Brain microvascular endothelial cell (primary cell): ENCODE results near the gene TAPBPL.
"Not testable (repeated sequence)": the region's sequence is repeated elsewhere in the genome, so short reads cannot be mapped to it uniquely, and the experiment has no call there.

ENCODE experiments used
- DNase-seq: peaks from one replicate; pipeline ENCODE4 v3.0.0-alpha.2; 2020
- H3K27ac ChIP-seq: fragments of 250-450 bp; sonication (Bioruptor Pico); 2 replicates; pipeline ENCODE4 v1.5.1; 2020; ENCODE audit warnings: mild to moderate bottlenecking, moderate library complexity
- H3K27me3 ChIP-seq: fragments of 250-450 bp; sonication (Bioruptor Pico); replicated peaks from 2 replicates; pipeline ENCODE4 v1.5.1; 2020; ENCODE audit warnings: mild to moderate bottlenecking
- H3K36me3 ChIP-seq: fragments of 250-450 bp; sonication (Bioruptor Pico); replicated peaks from 2 replicates; pipeline ENCODE4 v1.5.1; 2020; ENCODE audit warnings: mild to moderate bottlenecking
- H3K4me3 ChIP-seq: 2 replicates; pipeline ENCODE4 v1.5.1; 2011; ENCODE audit warnings: low read depth, mild to moderate bottlenecking, control low read depth, low read length, moderate library complexity
- CTCF ChIP-seq: IDR thresholded peaks from 2 replicates; pipeline ENCODE4 v1.5.1; 2011; ENCODE audit warnings: low read depth, mild to moderate bottlenecking, moderate library complexity, low read length, control low read depth, inconsistent platforms; ENCODE audit errors: missing control alignments
- in situ Hi-C: cut with HindIII; loops from 2 replicates; pipeline ENCODE4 v1.10.0; 2017; ENCODE audit warnings: low sequenced_read_pairs, low pct_ligation_motif_present

TAPBPL gene

GRCh38 chr12:6472491-6472890 lies 20.6 kb downstream of the TAPBPL start:
- no peak overlapping the region for H3K27ac ChIP-seq
- no peaks in the 10 kb centered on the region for H3K36me3 ChIP-seq
- in situ Hi-C loops, result no loop called here

GRCh38 chr12:6475233-6475975 lies 23.6 kb downstream of the TAPBPL start:
- H3K4me3 ChIP-seq, H3K27ac ChIP-seq, H3K27me3 ChIP-seq, DNase-seq, in situ Hi-C loops, H3K36me3 ChIP-seq: not testable (repeated sequence)

More at GRCh38 chr12:6472491-6472890, 20.6 kb downstream of the TAPBPL start:
- no peak for TF ChIP-seq CTCF
- DNase-seq, result no peak
- no peaks in the 10 kb centered on the region for H3K27me3 ChIP-seq
- no peak overlapping the region for H3K4me3 ChIP-seq

GRCh38 chr12:6476489-6476888 lies 24.6 kb downstream of the TAPBPL start:
- H3K27me3 ChIP-seq, result no peaks in the 10 kb centered on the region
- no peak for TF ChIP-seq CTCF
- H3K4me3 ChIP-seq, result no peak overlapping the region
- DNase-seq, result peak; percentile 58
- in situ Hi-C loops, result no loop called here
- peak overlapping the region; percentile 28 for H3K27ac ChIP-seq
- H3K36me3 ChIP-seq, result no peaks in the 10 kb centered on the region

- H3K4me3 ChIP-seq, H3K36me3 ChIP-seq, DNase-seq, H3K27me3 ChIP-seq, H3K27ac ChIP-seq, in situ Hi-C loops: not testable (repeated sequence)
These were observed 25.9 kb downstream of the TAPBPL start for GRCh38 chr12:6477601-6478377.

GRCh38 chr12:6478416-6478815 lies 26.6 kb downstream of the TAPBPL start:
- no peak overlapping the region for H3K27ac ChIP-seq
- no peak for DNase-seq
- no peak for TF ChIP-seq CTCF
- no peak overlapping the region for H3K4me3 ChIP-seq
- no peaks in the 10 kb centered on the region for H3K27me3 ChIP-seq
- no peaks in the 10 kb centered on the region for H3K36me3 ChIP-seq
- in situ Hi-C loops, result no loop called here

- no peak for TF ChIP-seq CTCF
- H3K27ac ChIP-seq, result no peak overlapping the region
- H3K36me3 ChIP-seq, result no peaks in the 10 kb centered on the region
- DNase-seq, result no peak
- in situ Hi-C loops, result no loop called here
- no peaks in the 10 kb centered on the region for H3K27me3 ChIP-seq
- H3K4me3 ChIP-seq, result no peak overlapping the region
These were observed 36.4 kb downstream of the TAPBPL start for GRCh38 chr12:6488240-6488639.
